DND-41 (cell line): Measurements from ENCODE around the gene RNF4.

Experiments used
- ATAC-seq: fragments of 200-7000 bp; cut with Tn5 transposase; 3 replicates; pipeline ENCODE4 v1.9.1; 2021; ENCODE audit warnings: low read depth; ENCODE audit not compliant: insufficient read depth
- DNase-seq: peaks from one replicate; pipeline ENCODE4 v3.0.0-alpha.2; 2020
- H2AFZ ChIP-seq: 2 replicates; pipeline ENCODE4 v1.6.0; 2012; ENCODE audit warnings: low read depth, low read length
- H3K27ac ChIP-seq: 2 replicates; pipeline ENCODE4 v1.5.1; 2012; ENCODE audit warnings: low read length, inconsistent platforms
- H3K27me3 ChIP-seq: fragments of 200-600 bp; sonication (generic); 2 replicates; pipeline ENCODE4 v1.6.0; 2012; ENCODE audit warnings: low read length, mild to moderate bottlenecking, inconsistent platforms; ENCODE audit not compliant: insufficient read depth, poor library complexity
- H3K36me3 ChIP-seq: 2 replicates; pipeline ENCODE4 v1.5.1; 2012; ENCODE audit warnings: low read length, inconsistent platforms; ENCODE audit not compliant: insufficient read depth
- H3K4me1 ChIP-seq: 2 replicates; pipeline ENCODE4 v1.5.1; 2012; ENCODE audit warnings: mild to moderate bottlenecking, low read length; ENCODE audit not compliant: insufficient read depth
- H3K4me2 ChIP-seq: 2 replicates; pipeline ENCODE4 v1.6.0; 2012; ENCODE audit warnings: mild to moderate bottlenecking, moderate library complexity, low read length, inconsistent platforms; ENCODE audit not compliant: insufficient read depth
- H3K4me3 ChIP-seq, 2 experiments: fragments of 200-600 bp in 1 of 2; shearing (Covaris generic) in 1 of 2; 2 replicates each; pipeline ENCODE4 v1.5.1; 2012 to 2016; ENCODE audit warnings: inconsistent platforms in 2 of 2, low read length in 2 of 2, mild to moderate bottlenecking in 2 of 2, low read depth in 1 of 2, moderate library complexity in 1 of 2
- H3K79me2 ChIP-seq: 2 replicates; pipeline ENCODE4 v1.6.0; 2012; ENCODE audit warnings: low read length, inconsistent platforms; ENCODE audit not compliant: insufficient read depth
- H3K9ac ChIP-seq: 2 replicates; pipeline ENCODE4 v1.6.0; 2012; ENCODE audit warnings: low read depth, mild to moderate bottlenecking, inconsistent platforms, low read length, moderate library complexity
- H3K9me3 ChIP-seq: 2 replicates; pipeline ENCODE4 v1.5.1; 2012; ENCODE audit warnings: low read length, moderate library complexity, mild to moderate bottlenecking, inconsistent platforms; ENCODE audit not compliant: insufficient read depth, severe bottlenecking
- H4K20me1 ChIP-seq: 2 replicates; pipeline ENCODE4 v1.6.0; 2012; ENCODE audit warnings: low read length; ENCODE audit not compliant: insufficient read depth
- CTCF ChIP-seq: IDR thresholded peaks from 2 replicates; pipeline ENCODE4 v1.5.1; 2012; ENCODE audit warnings: borderline replicate concordance, low read length, moderate library complexity, mild to moderate bottlenecking; ENCODE audit not compliant: poor library complexity, severe bottlenecking; ENCODE audit errors: extremely low read depth
- EZH2 ChIP-seq: IDR thresholded peaks from 3 replicates; pipeline ENCODE4 v1.6.1; 2012; ENCODE audit warnings: borderline replicate concordance, low read depth, mild to moderate bottlenecking, moderate library complexity, low read length, inconsistent platforms; ENCODE audit not compliant: severe bottlenecking

The RNF4 gene

GRCh38 chr4:2558301-2558700, 89.4 kb downstream of the RNF4 start:
- Histone ChIP-seq H3K27ac (no peak overlapping the region), H3K4me3 (no peak overlapping the region), H3K4me2 (no peak overlapping the region), H3K79me2 (peaks cover 100% of the 10 kb centered on the region), H4K20me1 (peaks cover 86% of the 10 kb centered on the region), H3K36me3 (peaks cover 20% of the 10 kb centered on the region), H3K27me3 (no peaks in the 10 kb centered on the region), H3K4me1 (no peaks in the 10 kb centered on the region), H2AFZ (no peak overlapping the region), H3K9me3 (no peaks in the 10 kb centered on the region), H3K9ac (no peak overlapping the region)
- no peak for TF ChIP-seq CTCF
- TF ChIP-seq EZH2: no peak
- DNase-seq (no peak), ATAC-seq (no peak)

- ATAC-seq: no peak
Measured at GRCh38 chr4:2560167-2560566, 91.3 kb downstream of the RNF4 start.

More at GRCh38 chr4:2560167-2560566, 91.3 kb downstream of the RNF4 start:
- no peak for DNase-seq
- Histone ChIP-seq H3K27me3 (no peaks in the 10 kb centered on the region), H3K36me3 (peaks cover 28% of the 10 kb centered on the region), H3K4me2 (no peak overlapping the region), H3K27ac (no peak overlapping the region), H2AFZ (no peak overlapping the region), H3K4me1 (no peaks in the 10 kb centered on the region), H3K79me2 (peaks cover 100% of the 10 kb centered on the region), H4K20me1 (peaks cover 83% of the 10 kb centered on the region), H3K4me3 (no peak overlapping the region), H3K9ac (no peak overlapping the region), H3K9me3 (no peaks in the 10 kb centered on the region)
- TF ChIP-seq EZH2: no peak
- no peak for TF ChIP-seq CTCF
